Liver (tissue), 9 donors: Measurements from ENCODE around the gene BICDL1. TPM values are rescaled to one million over a fixed set of nuclear protein-coding genes. Genes with fewer than 3 reads are reported as not detected.

Experiments
- DNase-seq: peaks from one replicate; pipeline ENCODE4 v3.0.0-alpha.2; 2017; ENCODE audit warnings: low spot score
- H3K27ac ChIP-seq, 2 donors: one replicate each; pipeline ENCODE4 v1.7.0; 2013; ENCODE audit warnings: inconsistent platforms in 2 of 2, low read length in 2 of 2, control low read depth in 1 of 2, low read depth in 1 of 2, mild to moderate bottlenecking in 1 of 2
- H3K27me3 ChIP-seq, 4 donors: one replicate each; pipeline versions ENCODE4 v1.6.1 to v1.7.0; 2013; ENCODE audit warnings: low read length in 3 of 4, inconsistent platforms in 1 of 4, mild to moderate bottlenecking in 1 of 4, moderate library complexity in 1 of 4; ENCODE audit not compliant: control insufficient read depth in 4 of 4, insufficient read depth in 4 of 4
- H3K36me3 ChIP-seq, 4 donors: one replicate each; pipeline versions ENCODE4 v1.6.1 to v1.7.0; 2013; ENCODE audit warnings: low read length in 3 of 4, mild to moderate bottlenecking in 3 of 4, low read depth in 1 of 4, moderate library complexity in 1 of 4; ENCODE audit not compliant: control insufficient read depth in 4 of 4, insufficient read depth in 3 of 4
- H3K4me1 ChIP-seq, 4 donors: one replicate each; pipeline versions ENCODE4 v1.6.1 to v1.7.0; 2013; ENCODE audit warnings: low read length in 3 of 4, mild to moderate bottlenecking in 3 of 4, moderate library complexity in 1 of 4; ENCODE audit not compliant: control insufficient read depth in 4 of 4, insufficient read depth in 4 of 4
- H3K4me3 ChIP-seq, 3 donors: one replicate each; pipeline versions ENCODE4 v1.6.1 to v1.7.0; 2013; ENCODE audit warnings: low read length in 3 of 3, control low read depth in 1 of 3, low read depth in 1 of 3, mild to moderate bottlenecking in 1 of 3
- H3K9ac ChIP-seq, 2 donors: one replicate each; pipeline ENCODE4 v1.7.0; 2013; ENCODE audit warnings: low read length in 2 of 2, mild to moderate bottlenecking in 2 of 2, moderate library complexity in 2 of 2, control low read depth in 1 of 2, low read depth in 1 of 2
- H3K9me3 ChIP-seq, 4 donors: one replicate each; pipeline versions ENCODE4 v1.6.1 to v1.7.0; 2013; ENCODE audit warnings: low read length in 3 of 4; ENCODE audit not compliant: control insufficient read depth in 4 of 4
- ATF3 ChIP-seq: IDR thresholded peaks from 2 replicates; pipeline ENCODE4 v1.6.1; 2016; ENCODE audit warnings: antibody characterized with exemption
- CTCF ChIP-seq: fragments of 150-350 bp; IDR thresholded peaks from 2 replicates; pipeline ENCODE4 v1.5.1; 2017; ENCODE audit warnings: improper control_type of control experiment, low read depth, low read length; ENCODE audit not compliant: missing input control
- EGR1 ChIP-seq, 2 donors: IDR thresholded peaks; 2 replicates each; pipeline ENCODE4 v1.6.1; 2016 to 2018; ENCODE audit warnings: antibody characterized with exemption in 2 of 2, low read depth in 2 of 2
- FOXA1 ChIP-seq: IDR thresholded peaks from 2 replicates; pipeline ENCODE4 v1.6.1; 2016; ENCODE audit warnings: antibody characterized with exemption
- FOXA2 ChIP-seq: IDR thresholded peaks from 2 replicates; pipeline ENCODE4 v1.6.1; 2016; ENCODE audit warnings: antibody characterized with exemption
- GABPA ChIP-seq, 2 donors: IDR thresholded peaks in 1 of 2; conservative IDR thresholded peaks in 1 of 2; 2 replicates each; pipeline ENCODE4 v1.6.1; 2016; ENCODE audit warnings: antibody characterized with exemption in 2 of 2, mild to moderate bottlenecking in 1 of 2, moderate library complexity in 1 of 2
- HNF4A ChIP-seq, 2 donors: conservative IDR thresholded peaks; 2 replicates each; pipeline ENCODE4 v1.6.1; 2016; ENCODE audit warnings: antibody characterized with exemption in 2 of 2, mild to moderate bottlenecking in 2 of 2
- HNF4G ChIP-seq: IDR thresholded peaks from 2 replicates; pipeline ENCODE4 v1.6.1; 2016; ENCODE audit warnings: antibody characterized with exemption
- JUND ChIP-seq, 2 donors: IDR thresholded peaks; 2 replicates each; pipeline ENCODE4 v1.6.1; 2016; ENCODE audit warnings: antibody characterized with exemption in 2 of 2
- NR2F2 ChIP-seq: IDR thresholded peaks from 2 replicates; pipeline ENCODE4 v1.6.1; 2016; ENCODE audit warnings: antibody characterized with exemption
- RAD21 ChIP-seq, 2 donors: IDR thresholded peaks; 2 replicates each; pipeline ENCODE4 v1.6.1; 2016; ENCODE audit warnings: antibody characterized with exemption in 2 of 2, mild to moderate bottlenecking in 2 of 2
- REST ChIP-seq: IDR thresholded peaks from 2 replicates; pipeline ENCODE4 v1.6.1; 2016; ENCODE audit warnings: antibody characterized with exemption, mild to moderate bottlenecking
- RXRA ChIP-seq, 2 donors: IDR thresholded peaks; 2 replicates each; pipeline ENCODE4 v1.6.1; 2017 to 2018; ENCODE audit warnings: antibody characterized with exemption in 2 of 2, mild to moderate bottlenecking in 1 of 2
- SP1 ChIP-seq: IDR thresholded peaks from 2 replicates; pipeline ENCODE4 v1.6.1; 2018; ENCODE audit warnings: antibody characterized with exemption, mild to moderate bottlenecking
- YY1 ChIP-seq: IDR thresholded peaks from 2 replicates; pipeline ENCODE4 v1.6.1; 2016; ENCODE audit warnings: antibody characterized with exemption, mild to moderate bottlenecking
- WGBS: extraction: QIAGEN DNeasy Blood & Tissue Kit; methylation state at CpG from one replicate; pipeline ENCODE4 v1.1.7; 2013; 5-methylcytosine and 5-hydroxymethylcytosine counted together
- polyA plus RNA-seq, 2 donors: library from polyadenylated mRNA; stranded (reverse) in 1 of 2; unstranded in 1 of 2; fragments of 200-250 nt in 1 of 2; fragments of >200 nt in 1 of 2; fragmentation: Nextera tagmentation in 1 of 2; extraction: Ambion mirVana in 1 of 2; gene quantifications; one replicate each; pipeline versions ENCODE4 v1.2.1 to v1.2.3, GENCODE V29; 2013 to 2015
- total RNA-seq, 2 donors: library from RNA; depleted of rRNA; stranded (reverse); fragments of >200 nt; gene quantifications; one replicate each; pipeline ENCODE4 v1.2.3, GENCODE V29; 2014
- TF ChIP-seq, protein P1 (sequence below): IDR thresholded peaks from 2 replicates; pipeline ENCODE4 v1.6.1; 2016; ENCODE audit warnings: antibody characterized with exemption
- TF ChIP-seq, protein P2 (sequence below): IDR thresholded peaks from 2 replicates; pipeline ENCODE4 v1.6.1; 2016; ENCODE audit warnings: antibody characterized with exemption
- donor health status: healthy.
- donor health status: healthy.
- donor health status: healthy.
- donor health status: healthy.
- donor health status: healthy.

Gene BICDL1
- total and polyA plus RNA-seq, 4 donors: 0.65 to 3.8 (median 2.3) TPM

DNA sequence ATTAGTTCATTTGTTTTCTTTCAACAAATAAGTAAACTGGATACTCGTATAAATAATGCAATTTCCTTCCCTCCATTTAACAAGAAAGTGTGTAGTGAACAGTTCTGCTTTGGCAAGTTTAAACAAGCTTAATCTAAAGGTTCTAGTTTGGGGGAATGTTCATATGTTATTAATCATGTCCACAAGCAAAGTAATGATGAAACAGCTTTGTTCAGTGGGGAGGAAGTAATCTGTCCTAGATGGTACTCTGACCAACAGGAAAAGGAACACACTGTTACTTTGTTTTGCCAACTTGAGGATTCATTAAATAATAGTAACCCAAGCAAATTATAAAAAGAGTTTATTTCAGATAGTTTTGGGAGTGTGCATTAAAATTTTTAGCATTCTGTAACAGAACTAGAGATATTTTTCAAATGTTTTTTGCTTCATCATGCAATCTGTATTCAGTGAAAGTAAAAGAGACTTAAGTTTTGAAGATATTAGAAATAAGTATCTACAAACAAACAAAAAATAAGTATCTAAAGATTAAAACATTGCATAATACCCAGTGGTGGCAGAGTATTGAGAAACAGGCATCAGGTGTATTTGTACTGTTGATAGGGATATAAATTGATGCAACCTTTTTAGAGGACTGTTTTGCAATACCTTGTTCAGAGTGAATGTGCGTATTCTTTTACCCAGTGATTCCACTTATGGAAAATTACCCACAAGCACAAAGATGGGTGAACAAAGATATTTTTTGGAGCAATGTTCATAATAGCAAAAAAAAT, 66.4 kb downstream of the BICDL1 start:
- H3K27me3 ChIP-seq: no peaks in the 10 kb centered on the region
- no peaks in the 10 kb centered on the region for H3K9me3 ChIP-seq
- peak; percentile 53 for TF ChIP-seq FOXA2
- TF ChIP-seq NR2F2: no peak
- TF ChIP-seq JUND (IDR thresholded peaks at IDR 0.05): peak in 1 of 2 donors; percentile 69
- no peak for TF ChIP-seq HNF4G
- TF ChIP-seq, protein P1, sequence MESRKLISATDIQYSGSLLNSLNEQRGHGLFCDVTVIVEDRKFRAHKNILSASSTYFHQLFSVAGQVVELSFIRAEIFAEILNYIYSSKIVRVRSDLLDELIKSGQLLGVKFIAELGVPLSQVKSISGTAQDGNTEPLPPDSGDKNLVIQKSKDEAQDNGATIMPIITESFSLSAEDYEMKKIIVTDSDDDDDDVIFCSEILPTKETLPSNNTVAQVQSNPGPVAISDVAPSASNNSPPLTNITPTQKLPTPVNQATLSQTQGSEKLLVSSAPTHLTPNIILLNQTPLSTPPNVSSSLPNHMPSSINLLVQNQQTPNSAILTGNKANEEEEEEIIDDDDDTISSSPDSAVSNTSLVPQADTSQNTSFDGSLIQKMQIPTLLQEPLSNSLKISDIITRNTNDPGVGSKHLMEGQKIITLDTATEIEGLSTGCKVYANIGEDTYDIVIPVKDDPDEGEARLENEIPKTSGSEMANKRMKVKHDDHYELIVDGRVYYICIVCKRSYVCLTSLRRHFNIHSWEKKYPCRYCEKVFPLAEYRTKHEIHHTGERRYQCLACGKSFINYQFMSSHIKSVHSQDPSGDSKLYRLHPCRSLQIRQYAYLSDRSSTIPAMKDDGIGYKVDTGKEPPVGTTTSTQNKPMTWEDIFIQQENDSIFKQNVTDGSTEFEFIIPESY: peak; percentile 83
- TF ChIP-seq CTCF: no peak
- no peak for TF ChIP-seq FOXA1
- peak in 1 of 2 donors; percentile 62 for TF ChIP-seq EGR1 (IDR thresholded peaks at IDR 0.05; ENCODE audit: low read depth in 2 of 2)
- TF ChIP-seq GABPA (IDR thresholded peaks at IDR 0.05 in 1 of 2, conservative IDR thresholded peaks at IDR 0.05 in 1 of 2): peak in 1 of 2 donors; percentile 42
- TF ChIP-seq REST: peak; percentile 70
- TF ChIP-seq, protein P2, sequence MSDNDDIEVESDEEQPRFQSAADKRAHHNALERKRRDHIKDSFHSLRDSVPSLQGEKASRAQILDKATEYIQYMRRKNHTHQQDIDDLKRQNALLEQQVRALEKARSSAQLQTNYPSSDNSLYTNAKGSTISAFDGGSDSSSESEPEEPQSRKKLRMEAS: peak; percentile 54
- TF ChIP-seq YY1: peak; percentile 83
- peak; percentile 48 for TF ChIP-seq ATF3
- peak; percentile 54 to 76 for TF ChIP-seq HNF4A (conservative IDR thresholded peaks at IDR 0.05)
- TF ChIP-seq SP1: peak; percentile 65
- TF ChIP-seq RAD21 (IDR thresholded peaks at IDR 0.05): peak; percentile 25 to 45
- TF ChIP-seq RXRA (IDR thresholded peaks at IDR 0.05): peak in 1 of 2 donors; percentile 82
- peaks cover 0 to 11% (median 1%) of the 10 kb centered on the region in 4 donors for H3K4me1 ChIP-seq
- no peak overlapping the region for H3K4me3 ChIP-seq
- H3K27ac ChIP-seq: peak overlapping the region; percentile 57 to 69
- H3K36me3 ChIP-seq: no peaks in the 10 kb centered on the region
- H3K9ac ChIP-seq: no peak overlapping the region
- no peak for DNase-seq
- 43% methylated on average over 2 of the region's 2 CpGs for WGBS
